Activated T-cell treated with anti-CD3 and anti-CD28 coated beads, Interleukin-2, amount 50 U/mL, for 24 hours (primary cell): ENCODE results near the gene KCNQ1.
A peak's percentile ranks its signal among the peaks of the same experiment; 100 is the strongest.

ENCODE experiments used
- DNase-seq: peaks from one replicate; pipeline ENCODE4 v3.0.0-alpha.2; 2020
- H3K27ac Mint-ChIP-seq: 2 replicates; pipeline ENCODE4 v1.8.0; 2020; ENCODE audit warnings: mild to moderate bottlenecking, mixed read lengths
- H3K27me3 Mint-ChIP-seq: 2 replicates; pipeline ENCODE4 v1.8.0; 2020; ENCODE audit warnings: mixed read lengths
- H3K36me3 Mint-ChIP-seq: 2 replicates; pipeline ENCODE4 v1.8.0; 2020; ENCODE audit warnings: low read depth, mixed read lengths
- H3K4me1 Mint-ChIP-seq: 2 replicates; pipeline ENCODE4 v1.8.0; 2020; ENCODE audit warnings: low read depth, mixed read lengths
- H3K4me3 Mint-ChIP-seq: 2 replicates; pipeline ENCODE4 v1.8.0; 2020; ENCODE audit warnings: mild to moderate bottlenecking, moderate library complexity, mixed read lengths
- H3K9me3 Mint-ChIP-seq: 2 replicates; pipeline ENCODE4 v1.8.0; 2020; ENCODE audit warnings: mixed read lengths

Gene KCNQ1

GRCh38 chr11:2586087-2586792 is 141.4 kb downstream of the KCNQ1 start:
- Mint-ChIP-seq H3K27ac (no peak overlapping the region), H3K4me1 (no peaks in the 10 kb centered on the region), H3K9me3 (no peaks in the 10 kb centered on the region), H3K36me3 (peaks cover 27% of the 10 kb centered on the region), H3K27me3 (no peaks in the 10 kb centered on the region), H3K4me3 (no peak overlapping the region)
- DNase-seq: peak; percentile 8

- Mint-ChIP-seq H3K27ac (no peak overlapping the region), H3K36me3 (peaks cover 31% of the 10 kb centered on the region), H3K4me1 (no peaks in the 10 kb centered on the region), H3K27me3 (no peaks in the 10 kb centered on the region), H3K9me3 (no peaks in the 10 kb centered on the region), H3K4me3 (no peak overlapping the region)
- no peak for DNase-seq
Measured at GRCh38 chr11:2586793-2587131, 142.0 kb downstream of the KCNQ1 start.

- H3K9me3 Mint-ChIP-seq: no peaks in the 10 kb centered on the region
- DNase-seq: peak; percentile 22
- H3K27ac Mint-ChIP-seq: no peak overlapping the region
- no peak overlapping the region for H3K4me3 Mint-ChIP-seq
- no peaks in the 10 kb centered on the region for H3K27me3 Mint-ChIP-seq
- H3K36me3 Mint-ChIP-seq: peaks cover 33% of the 10 kb centered on the region
- no peaks in the 10 kb centered on the region for H3K4me1 Mint-ChIP-seq
Measured at GRCh38 chr11:2587132-2587930, 142.5 kb downstream of the KCNQ1 start.

DNA sequence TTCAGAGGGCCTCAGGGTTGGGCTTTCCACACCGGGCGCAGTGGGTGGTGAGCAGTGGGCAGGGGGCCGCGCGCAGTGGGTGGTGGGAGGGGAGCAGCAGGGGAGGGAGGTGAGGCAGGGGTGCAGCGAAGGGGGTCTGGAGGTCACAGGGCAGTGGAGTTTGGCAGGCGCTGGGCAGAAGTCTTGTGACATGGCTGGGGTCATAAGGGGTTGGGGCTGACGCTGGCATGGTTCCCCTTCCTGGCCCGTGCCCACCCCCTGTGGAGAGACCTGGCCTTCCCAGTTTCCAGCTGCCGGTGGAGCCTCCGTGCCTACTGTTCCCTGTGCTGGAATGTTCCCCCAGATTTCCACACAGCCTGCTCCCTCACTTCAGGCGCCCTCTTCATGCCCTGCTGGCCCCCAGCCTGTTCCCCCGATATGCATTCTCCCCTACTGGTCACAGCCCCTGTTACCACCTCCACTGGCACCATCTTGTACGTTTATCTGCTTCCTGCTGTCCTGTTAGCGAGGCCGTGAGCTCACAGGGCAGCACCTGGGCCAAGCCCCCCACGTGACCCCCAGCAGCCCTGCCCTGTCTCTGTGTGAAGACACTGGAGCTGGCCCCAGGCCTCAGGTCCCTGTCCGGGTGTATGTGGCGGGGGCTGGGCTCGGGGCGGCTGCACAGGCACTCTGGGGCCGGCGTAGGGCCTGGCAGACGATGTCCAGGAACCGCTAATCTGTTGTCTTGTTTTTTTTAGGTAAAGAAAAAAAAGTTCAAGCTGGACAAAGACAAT is 143.4 kb downstream of the KCNQ1 start:
- Mint-ChIP-seq H3K27me3 (no peaks in the 10 kb centered on the region), H3K27ac (no peak overlapping the region), H3K4me1 (no peaks in the 10 kb centered on the region), H3K36me3 (peaks cover 39% of the 10 kb centered on the region), H3K9me3 (no peaks in the 10 kb centered on the region), H3K4me3 (no peak overlapping the region)
- DNase-seq: no peak

- no peak overlapping the region for H3K4me3 Mint-ChIP-seq
- no peak for DNase-seq
- no peak overlapping the region for H3K27ac Mint-ChIP-seq
- H3K4me1 Mint-ChIP-seq: no peaks in the 10 kb centered on the region
- H3K36me3 Mint-ChIP-seq: peaks cover 47% of the 10 kb centered on the region
- no peaks in the 10 kb centered on the region for H3K27me3 Mint-ChIP-seq
- no peaks in the 10 kb centered on the region for H3K9me3 Mint-ChIP-seq
Measured at GRCh38 chr11:2588809-2589537, 144.2 kb downstream of the KCNQ1 start.

- H3K36me3 Mint-ChIP-seq: peaks cover 50% of the 10 kb centered on the region
- no peaks in the 10 kb centered on the region for H3K4me1 Mint-ChIP-seq
- no peaks in the 10 kb centered on the region for H3K9me3 Mint-ChIP-seq
Measured at GRCh38 chr11:2589538-2589934, 144.7 kb downstream of the KCNQ1 start.

DNA sequence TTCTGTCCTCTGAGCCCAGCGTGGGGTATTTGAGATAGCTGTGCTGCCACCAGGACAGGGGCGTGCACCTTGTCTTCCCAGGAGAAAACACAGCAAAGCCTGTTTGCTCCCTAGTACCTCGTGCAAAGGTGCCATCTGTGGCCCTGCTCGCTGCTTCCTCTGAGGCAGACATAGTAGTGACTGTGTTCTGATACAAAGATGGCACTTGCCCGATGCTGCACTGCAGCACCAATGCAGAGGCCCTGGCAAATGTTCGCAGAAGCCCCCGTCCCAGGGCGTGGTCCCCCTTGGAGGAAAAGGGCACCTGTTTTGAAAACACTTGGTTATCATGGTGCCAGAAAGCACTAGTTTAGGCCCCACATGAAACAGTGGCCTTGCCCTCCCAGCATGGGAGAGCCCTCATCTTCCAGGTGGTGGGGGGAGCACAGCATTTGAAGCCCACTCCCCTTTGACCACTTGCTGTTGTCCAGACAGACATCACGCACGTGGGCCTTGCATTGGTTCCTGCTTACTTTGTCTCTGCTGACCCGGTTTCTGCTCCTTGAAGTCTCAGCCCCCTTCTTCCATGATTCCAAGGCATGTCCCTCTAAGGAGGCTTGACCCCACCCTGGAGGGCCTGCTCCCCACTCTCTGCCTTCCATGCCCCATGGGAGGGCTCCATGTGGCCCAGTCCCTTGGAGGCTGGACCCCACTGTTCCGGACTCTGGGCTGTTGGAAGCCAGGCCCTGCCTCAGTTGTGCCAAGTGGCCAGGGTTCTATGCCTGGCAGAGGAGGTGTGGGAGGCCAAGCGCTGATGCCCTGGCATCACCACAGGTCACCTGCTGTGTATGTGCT is 145.5 kb downstream of the KCNQ1 start:
- Mint-ChIP-seq H3K4me3 (no peak overlapping the region), H3K27me3 (no peaks in the 10 kb centered on the region), H3K27ac (no peak overlapping the region), H3K9me3 (no peaks in the 10 kb centered on the region), H3K4me1 (no peaks in the 10 kb centered on the region), H3K36me3 (peaks cover 54% of the 10 kb centered on the region)
- DNase-seq: no peak

More at GRCh38 chr11:2589538-2589934, 144.7 kb downstream of the KCNQ1 start:
- Mint-ChIP-seq H3K27ac (no peak overlapping the region), H3K27me3 (no peaks in the 10 kb centered on the region), H3K4me3 (no peak overlapping the region)
- DNase-seq: no peak

DNA sequence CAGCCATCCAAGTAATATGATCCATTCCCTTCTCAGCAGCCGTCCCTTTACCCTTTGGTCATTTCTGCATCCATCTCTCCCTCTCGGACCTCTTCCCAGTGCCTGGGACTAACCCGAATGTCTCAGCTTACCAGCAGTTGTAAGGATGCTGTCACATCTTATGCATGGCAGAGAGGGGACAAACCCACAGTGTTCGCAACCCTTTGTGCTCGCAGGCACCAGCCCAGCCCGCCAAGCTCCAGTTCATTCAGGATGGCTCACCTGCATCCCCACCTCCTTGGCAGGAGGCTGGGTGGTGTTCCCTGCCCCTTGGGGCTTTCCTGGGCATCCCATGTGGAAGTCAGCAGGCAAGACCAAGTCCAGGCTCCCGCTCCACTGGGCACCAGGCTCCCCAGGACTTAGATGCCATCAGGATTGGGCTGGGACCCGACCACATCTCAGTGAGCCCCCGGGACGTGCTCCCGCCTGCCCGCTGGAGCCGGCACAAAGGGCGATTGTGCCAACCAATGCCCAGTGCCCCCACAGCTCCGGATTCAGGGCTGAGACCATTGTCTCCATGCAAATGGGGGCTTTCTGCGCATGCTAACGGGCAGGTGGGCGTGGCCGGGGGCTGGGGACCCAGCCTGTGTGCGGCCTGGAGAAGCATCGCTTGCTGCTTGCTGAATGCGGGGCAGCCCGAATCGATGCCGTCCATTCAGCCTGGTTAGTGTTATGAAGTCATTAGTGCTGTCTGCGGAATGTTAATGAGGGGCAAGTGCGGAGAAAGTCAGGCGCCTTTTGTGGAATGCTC is 146.4 kb downstream of the KCNQ1 start:
- Mint-ChIP-seq H3K4me3 (no peak overlapping the region), H3K27me3 (no peaks in the 10 kb centered on the region), H3K36me3 (peaks cover 62% of the 10 kb centered on the region), H3K4me1 (no peaks in the 10 kb centered on the region), H3K27ac (no peak overlapping the region), H3K9me3 (peaks cover 3% of the 10 kb centered on the region)
- DNase-seq: no peak

- Mint-ChIP-seq H3K27me3 (no peaks in the 10 kb centered on the region), H3K27ac (no peak overlapping the region), H3K9me3 (peaks cover 8% of the 10 kb centered on the region), H3K4me3 (no peak overlapping the region), H3K36me3 (peaks cover 67% of the 10 kb centered on the region), H3K4me1 (no peaks in the 10 kb centered on the region)
- DNase-seq: no peak
Measured at GRCh38 chr11:2591805-2592204, 147.0 kb downstream of the KCNQ1 start.

GRCh38 chr11:2592559-2593392 is 148.0 kb downstream of the KCNQ1 start:
- Mint-ChIP-seq H3K36me3 (peaks cover 74% of the 10 kb centered on the region), H3K27ac (no peak overlapping the region), H3K4me3 (no peak overlapping the region), H3K9me3 (peaks cover 8% of the 10 kb centered on the region), H3K4me1 (no peaks in the 10 kb centered on the region), H3K27me3 (no peaks in the 10 kb centered on the region)
- peak; percentile 21 for DNase-seq

GRCh38 chr11:2593393-2593950 is 148.7 kb downstream of the KCNQ1 start:
- no peak for DNase-seq
- Mint-ChIP-seq H3K27me3 (no peaks in the 10 kb centered on the region), H3K4me1 (no peaks in the 10 kb centered on the region), H3K36me3 (peaks cover 77% of the 10 kb centered on the region), H3K9me3 (peaks cover 12% of the 10 kb centered on the region), H3K4me3 (no peak overlapping the region), H3K27ac (no peak overlapping the region)

DNA sequence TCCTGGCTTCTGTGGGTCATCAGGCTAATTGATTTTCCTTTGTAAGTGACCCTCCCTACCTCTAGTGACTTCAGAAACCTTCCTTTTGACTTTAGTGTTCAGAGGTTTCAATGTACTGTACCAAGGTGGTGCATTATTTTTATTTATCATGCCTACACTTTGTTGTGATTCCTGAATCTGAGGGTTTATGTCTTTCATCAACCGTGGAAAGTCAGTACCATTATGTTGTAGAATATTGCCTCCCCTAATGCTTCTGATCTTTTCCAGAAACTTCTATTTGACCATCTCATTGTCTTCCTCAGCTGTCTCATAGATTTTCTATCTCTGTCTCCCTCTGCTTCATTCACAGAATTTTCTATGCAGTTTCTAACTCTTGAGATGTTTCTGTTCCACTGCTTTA is 149.5 kb downstream of the KCNQ1 start:
- Mint-ChIP-seq H3K27ac (no peak overlapping the region), H3K9me3 (peaks cover 18% of the 10 kb centered on the region), H3K4me3 (no peak overlapping the region), H3K36me3 (peaks cover 78% of the 10 kb centered on the region), H3K27me3 (no peaks in the 10 kb centered on the region), H3K4me1 (no peaks in the 10 kb centered on the region)
- DNase-seq: no peak
